Endothelial cell of umbilical vein (primary cell): ENCODE results near the gene FBXO8.

Experiments used
- EZH2 ChIP-seq: IDR thresholded peaks from 2 replicates; pipeline ENCODE4 v1.6.1; 2012; ENCODE audit warnings: borderline replicate concordance, low read depth, mild to moderate bottlenecking, moderate library complexity, low read length, inconsistent platforms; ENCODE audit not compliant: severe bottlenecking
- GATA2 ChIP-seq: IDR thresholded peaks from 2 replicates; pipeline ENCODE4 v1.7.0; 2011; ENCODE audit warnings: low read depth, mild to moderate bottlenecking, moderate library complexity, mixed read lengths, low read length; ENCODE audit not compliant: insufficient read length, insufficient read depth
- JUN ChIP-seq: IDR thresholded peaks from 2 replicates; pipeline ENCODE4 v1.6.1; 2011; ENCODE audit warnings: borderline replicate concordance, low read depth; ENCODE audit not compliant: insufficient read length, insufficient read depth
- POLR2A ChIP-seq: IDR thresholded peaks from 2 replicates; pipeline ENCODE4 v1.6.1; 2012; ENCODE audit warnings: low read depth, mild to moderate bottlenecking, control low read depth, low read length
- TF ChIP-seq, protein P1 (sequence below): IDR thresholded peaks from 2 replicates; pipeline ENCODE4 v1.6.1; 2011; ENCODE audit not compliant: insufficient read depth, insufficient read length
- TF ChIP-seq, protein P2 (sequence below), 2 donors: IDR thresholded peaks; 1 replicate in 1 of 2; 2 replicates in 1 of 2; pipeline ENCODE4 v1.5.1; 2011; ENCODE audit warnings: low read length in 2 of 2, mild to moderate bottlenecking in 2 of 2, moderate library complexity in 2 of 2, control low read depth in 1 of 2, inconsistent platforms in 1 of 2, low read depth in 1 of 2; ENCODE audit not compliant: insufficient read depth in 1 of 2; ENCODE audit errors: extremely low read depth in 1 of 2

DNA sequence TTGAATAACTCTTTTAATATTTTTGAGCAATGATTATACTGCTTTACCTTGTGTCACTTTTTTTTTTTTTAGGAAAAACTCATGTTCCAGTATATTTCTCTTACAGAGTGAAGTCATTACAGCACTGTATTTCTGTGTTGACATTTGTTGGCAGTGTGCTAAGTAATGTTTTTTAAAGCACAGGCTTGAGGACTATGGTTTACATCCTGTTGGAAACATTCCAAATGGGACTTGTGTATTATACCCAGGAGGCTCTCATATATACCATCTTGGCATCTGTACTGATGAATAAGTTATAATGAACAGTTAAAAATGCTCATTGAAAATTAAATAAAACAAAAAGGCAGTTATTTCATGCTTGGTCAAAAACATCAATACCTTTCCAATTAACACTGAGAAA lies 34.1 kb upstream of the FBXO8 start:
- TF ChIP-seq POLR2A (no peak), JUN (no peak), EZH2 (no peak), GATA2 (no peak)
- TF ChIP-seq, protein P1, sequence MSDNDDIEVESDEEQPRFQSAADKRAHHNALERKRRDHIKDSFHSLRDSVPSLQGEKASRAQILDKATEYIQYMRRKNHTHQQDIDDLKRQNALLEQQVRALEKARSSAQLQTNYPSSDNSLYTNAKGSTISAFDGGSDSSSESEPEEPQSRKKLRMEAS, result no peak
- TF ChIP-seq, protein P2, sequence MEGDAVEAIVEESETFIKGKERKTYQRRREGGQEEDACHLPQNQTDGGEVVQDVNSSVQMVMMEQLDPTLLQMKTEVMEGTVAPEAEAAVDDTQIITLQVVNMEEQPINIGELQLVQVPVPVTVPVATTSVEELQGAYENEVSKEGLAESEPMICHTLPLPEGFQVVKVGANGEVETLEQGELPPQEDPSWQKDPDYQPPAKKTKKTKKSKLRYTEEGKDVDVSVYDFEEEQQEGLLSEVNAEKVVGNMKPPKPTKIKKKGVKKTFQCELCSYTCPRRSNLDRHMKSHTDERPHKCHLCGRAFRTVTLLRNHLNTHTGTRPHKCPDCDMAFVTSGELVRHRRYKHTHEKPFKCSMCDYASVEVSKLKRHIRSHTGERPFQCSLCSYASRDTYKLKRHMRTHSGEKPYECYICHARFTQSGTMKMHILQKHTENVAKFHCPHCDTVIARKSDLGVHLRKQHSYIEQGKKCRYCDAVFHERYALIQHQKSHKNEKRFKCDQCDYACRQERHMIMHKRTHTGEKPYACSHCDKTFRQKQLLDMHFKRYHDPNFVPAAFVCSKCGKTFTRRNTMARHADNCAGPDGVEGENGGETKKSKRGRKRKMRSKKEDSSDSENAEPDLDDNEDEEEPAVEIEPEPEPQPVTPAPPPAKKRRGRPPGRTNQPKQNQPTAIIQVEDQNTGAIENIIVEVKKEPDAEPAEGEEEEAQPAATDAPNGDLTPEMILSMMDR (IDR thresholded peaks at IDR 0.05; ENCODE audit: extremely low read depth in 1 of 2, insufficient read depth in 1 of 2, low read depth in 1 of 2, low read length in 2 of 2), result no peak
